GM10847 (cell line): ENCODE measurements around the gene TP53BP1.

Experiments used
- POLR2A ChIP-seq: IDR thresholded peaks from 2 replicates; pipeline ENCODE4 v1.6.1; 2011; ENCODE audit not compliant: insufficient read length; ENCODE audit errors: extremely low read depth

The TP53BP1 gene

GRCh38 chr15:43429687-43430086 lies 63.3 kb downstream of the TP53BP1 start:
- no peak for TF ChIP-seq POLR2A

- no peak for TF ChIP-seq POLR2A
Measured at GRCh38 chr15:43423793-43424192, 69.2 kb downstream of the TP53BP1 start.

GRCh38 chr15:43420876-43421275 lies 72.1 kb downstream of the TP53BP1 start:
- TF ChIP-seq POLR2A: no peak

GRCh38 chr15:43420435-43420834 lies 72.5 kb downstream of the TP53BP1 start:
- no peak for TF ChIP-seq POLR2A

- TF ChIP-seq POLR2A: no peak
Measured at GRCh38 chr15:43414196-43414595, 78.8 kb downstream of the TP53BP1 start.

- TF ChIP-seq POLR2A: no peak
Measured at GRCh38 chr15:43412096-43412495, 80.9 kb downstream of the TP53BP1 start.

- no peak for TF ChIP-seq POLR2A
Measured at GRCh38 chr15:43410572-43411214, 82.3 kb downstream of the TP53BP1 start.

GRCh38 chr15:43408789-43409188 lies 84.2 kb downstream of the TP53BP1 start:
- TF ChIP-seq POLR2A: no peak

- TF ChIP-seq POLR2A: no peak
Measured at GRCh38 chr15:43406808-43407207, 86.1 kb downstream of the TP53BP1 start.

GRCh38 chr15:43406189-43406588 lies 86.8 kb downstream of the TP53BP1 start:
- no peak for TF ChIP-seq POLR2A

GRCh38 chr15:43404130-43404529 lies 88.8 kb downstream of the TP53BP1 start:
- no peak for TF ChIP-seq POLR2A

GRCh38 chr15:43403616-43404015 lies 89.3 kb downstream of the TP53BP1 start:
- no peak for TF ChIP-seq POLR2A

GRCh38 chr15:43402255-43402654 lies 90.7 kb downstream of the TP53BP1 start:
- TF ChIP-seq POLR2A: no peak

GRCh38 chr15:43390723-43391122 lies 102.2 kb downstream of the TP53BP1 start:
- no peak for TF ChIP-seq POLR2A

GRCh38 chr15:43383070-43383469 lies 109.9 kb downstream of the TP53BP1 start:
- TF ChIP-seq POLR2A: no peak

- TF ChIP-seq POLR2A: no peak
Measured at GRCh38 chr15:43382310-43382709, 110.6 kb downstream of the TP53BP1 start.

- TF ChIP-seq POLR2A: no peak
Measured at GRCh38 chr15:43378601-43379000, 114.4 kb downstream of the TP53BP1 start.
